Heart right ventricle (tissue), 16 donors: ENCODE results near the gene ROR2. TPM values are rescaled to one million over a fixed set of nuclear protein-coding genes. Genes with fewer than 3 reads are reported as not detected.

Experiments used
- ATAC-seq, 8 donors: fragments of 200-7000 bp; cut with Tn5 transposase; one replicate each; pipeline ENCODE4 v1.9.1; 2020; ENCODE audit warnings: mild to moderate bottlenecking in 8 of 8, moderate library complexity in 8 of 8, moderate number of reproducible peaks in 1 of 8
- DNase-seq, 2 donors: peaks; one replicate each; pipeline ENCODE4 v3.0.0-alpha.2; 2020
- H3K27ac ChIP-seq, 10 donors: fragments of 200-600 bp; sonication (generic) in 2 of 10; one replicate each; pipeline versions ENCODE4 v1.5.0 to v1.8.0; 2020 to 2022; ENCODE audit warnings: mild to moderate bottlenecking in 3 of 10
- H3K27me3 ChIP-seq, 7 donors: fragments of 200-600 bp; one replicate each; pipeline ENCODE4 v1.8.0; 2021 to 2022; ENCODE audit warnings: mild to moderate bottlenecking in 2 of 7
- H3K36me3 ChIP-seq, 9 donors: fragments of 200-600 bp; sonication (generic) in 1 of 9; one replicate each; pipeline versions ENCODE4 v1.5.0 to v1.8.0; 2020 to 2022; ENCODE audit warnings: mild to moderate bottlenecking in 2 of 9
- H3K4me1 ChIP-seq, 9 donors: fragments of 200-600 bp; sonication (generic) in 1 of 9; one replicate each; pipeline versions ENCODE4 v1.5.0 to v1.8.0; 2020 to 2022; ENCODE audit warnings: mild to moderate bottlenecking in 4 of 9
- H3K4me3 ChIP-seq, 10 donors: fragments of 200-600 bp; sonication (generic) in 2 of 10; one replicate each; pipeline versions ENCODE4 v1.5.0 to v1.8.0; 2020 to 2022; ENCODE audit warnings: mild to moderate bottlenecking in 7 of 10, moderate library complexity in 2 of 10
- H3K9me3 ChIP-seq, 11 donors: fragments of 200-600 bp in 10 of 11; sonication (generic) in 2 of 11; one replicate each; pipeline versions ENCODE4 v1.5.0 to v1.8.0; 2013 to 2022; ENCODE audit warnings: mild to moderate bottlenecking in 2 of 11, control low read depth in 1 of 11, moderate library complexity in 1 of 11
- WGBS, 2 donors: extraction: QIAGEN DNeasy Blood & Tissue Kit; methylation state at CpG; one replicate each; pipeline ENCODE4 v1.1.7; 2013; ENCODE audit warnings: inconsistent platforms in 1 of 2; 5-methylcytosine and 5-hydroxymethylcytosine counted together
- intact Hi-C, 10 donors: fragments of 100-400 bp; cut with DNase I; formaldehyde crosslinking; loops; one replicate each; pipeline versions ENCODE4 v1.11.1 to v1.14.2; 2022
- polyA plus RNA-seq, 2 donors: library from polyadenylated mRNA; stranded (reverse); fragments of 200-250 nt; gene quantifications; one replicate each; pipeline ENCODE4 v1.2.3, GENCODE V29; 2013
- total RNA-seq, 10 donors: library from RNA; stranded (reverse); fragmentation: NEBNext Ultra II Directional in 3 of 10; extraction: Animal tissue kit (Norgen Biotek cat#: 25700) in 3 of 10; gene quantifications; one replicate each; pipeline versions ENCODE4 v1.2.1 to v1.2.4, GENCODE V29; 2021 to 2023
- TF ChIP-seq, protein P1 (sequence below), 9 donors: fragments of 200-600 bp; sonication (generic) in 2 of 9; IDR thresholded peaks; one replicate each; pipeline versions ENCODE4 v1.5.0 to v1.8.0; 2021 to 2022; ENCODE audit warnings: antibody characterized with exemption in 9 of 9, mild to moderate bottlenecking in 5 of 9, moderate library complexity in 1 of 9
- donor health status: Arrhythmogenic right ventricular cardiomyopathy.
- donor health status: ischemic (EF 13 %, LVEDD 7.1; RV severe dilation, severe dysfunction).
- donor health status: healthy with polysubstance abuse.
- donor health status: DM: no; HTN: yes; CAD: no.
- donor health status: DM: no; HTN: no; CAD: no.
- donor health status: ischemic (EF 25% LVEDD 6.9; RV normal size, moderate dysfunction).
- donor health status: ischemic (EF 25% LVEDD 5.7; RV mildly dilated, moderate dysfunction).
- donor health status: healthy.
- donor health status: DM: yes; HTN: yes; CAD: no.
- donor health status: Ischemic cardiomyopathy.
- donor health status: ischemic (EF 35%, LVEDD 5.7; RV mildly dilated, moderate dysfunction).
- donor health status: nonischemic (EF 11% LVEDD 7.7; RV severe dilation, severe dysfunction).
- donor health status: DM: yes; HTN: yes; CAD: no.
- donor health status: PGD.
- donor health status: ischemic (EF 29% LVEDD 5.4; RV normal size, mild dysfunction).
- donor health status: nonischemic (EF 23%, LVEDD 6.1; RV moderate dilation, normal function).

ROR2 gene
- total and polyA plus RNA-seq, 12 donors = 0.11 to 1.4 (median 0.47) TPM

DNA sequence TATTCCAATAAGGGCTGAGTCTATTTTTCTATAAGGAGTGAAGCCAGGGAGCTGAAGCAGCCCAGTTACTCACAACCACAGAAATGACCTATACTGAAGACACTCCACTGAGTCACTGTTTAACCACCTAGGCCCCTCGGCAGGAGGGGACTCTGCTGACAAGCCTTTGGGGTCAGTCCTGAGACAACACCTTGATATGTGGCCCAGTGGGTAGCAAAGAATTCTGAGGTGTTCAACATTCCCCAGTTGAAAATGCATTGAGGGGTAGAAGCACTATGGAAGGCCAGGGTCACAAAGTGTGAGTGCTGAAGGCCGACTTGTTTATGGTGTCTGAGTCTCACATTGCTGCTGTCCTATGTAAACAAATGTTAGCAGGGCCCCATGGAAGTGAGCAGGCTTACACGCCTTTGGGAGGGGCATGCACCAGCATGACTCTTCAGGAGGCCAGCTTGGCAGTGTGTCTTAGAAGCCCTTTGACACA lies 413.8 kb downstream of the ROR2 start:
- no peak overlapping the region for H3K4me3 ChIP-seq
- no peak overlapping the region for H3K27ac ChIP-seq
- DNase-seq = no peak
- no peaks in the 10 kb centered on the region for H3K36me3 ChIP-seq
- peaks cover 0 to 11% (median 0%) of the 10 kb centered on the region in 7 donors for H3K27me3 ChIP-seq
- TF ChIP-seq, protein P1, sequence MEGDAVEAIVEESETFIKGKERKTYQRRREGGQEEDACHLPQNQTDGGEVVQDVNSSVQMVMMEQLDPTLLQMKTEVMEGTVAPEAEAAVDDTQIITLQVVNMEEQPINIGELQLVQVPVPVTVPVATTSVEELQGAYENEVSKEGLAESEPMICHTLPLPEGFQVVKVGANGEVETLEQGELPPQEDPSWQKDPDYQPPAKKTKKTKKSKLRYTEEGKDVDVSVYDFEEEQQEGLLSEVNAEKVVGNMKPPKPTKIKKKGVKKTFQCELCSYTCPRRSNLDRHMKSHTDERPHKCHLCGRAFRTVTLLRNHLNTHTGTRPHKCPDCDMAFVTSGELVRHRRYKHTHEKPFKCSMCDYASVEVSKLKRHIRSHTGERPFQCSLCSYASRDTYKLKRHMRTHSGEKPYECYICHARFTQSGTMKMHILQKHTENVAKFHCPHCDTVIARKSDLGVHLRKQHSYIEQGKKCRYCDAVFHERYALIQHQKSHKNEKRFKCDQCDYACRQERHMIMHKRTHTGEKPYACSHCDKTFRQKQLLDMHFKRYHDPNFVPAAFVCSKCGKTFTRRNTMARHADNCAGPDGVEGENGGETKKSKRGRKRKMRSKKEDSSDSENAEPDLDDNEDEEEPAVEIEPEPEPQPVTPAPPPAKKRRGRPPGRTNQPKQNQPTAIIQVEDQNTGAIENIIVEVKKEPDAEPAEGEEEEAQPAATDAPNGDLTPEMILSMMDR (IDR thresholded peaks at IDR 0.05) = no peak
- no peaks in the 10 kb centered on the region for H3K4me1 ChIP-seq
- H3K9me3 ChIP-seq = peaks cover 0 to 6% (median 0%) of the 10 kb centered on the region in 11 donors
- 58 to 60% methylated on average over 3 of the region's 3 CpGs for WGBS, 2 donors
- intact Hi-C loops = no loop called here
- ATAC-seq = no peak

DNA sequence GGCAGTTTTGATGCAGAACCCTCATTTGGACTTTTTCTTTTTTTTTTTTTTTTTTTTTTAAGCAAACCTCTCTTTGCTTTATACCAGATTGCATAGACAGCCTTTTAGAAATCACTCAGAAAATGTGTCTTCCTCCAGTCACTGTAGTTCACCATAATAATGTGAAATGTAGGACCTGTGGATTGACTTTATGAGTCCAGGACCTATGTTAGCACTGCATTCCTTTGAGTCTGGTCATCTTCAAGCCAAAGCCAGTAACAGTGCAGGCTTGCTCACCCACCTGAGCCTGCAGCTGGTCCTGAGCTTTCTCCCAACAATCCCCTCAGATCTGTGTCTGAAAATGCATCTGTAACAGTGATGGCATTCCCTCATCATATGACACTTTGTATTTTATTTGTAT lies 415.7 kb downstream of the ROR2 start:
- TF ChIP-seq, protein P1 (IDR thresholded peaks at IDR 0.05) = no peak
- Histone ChIP-seq H3K36me3 (no peaks in the 10 kb centered on the region), H3K4me1 (no peaks in the 10 kb centered on the region), H3K27ac (no peak overlapping the region), H3K27me3 (peaks cover 0 to 11% (median 0%) of the 10 kb centered on the region in 7 donors), H3K9me3 (peaks cover 0 to 6% (median 0%) of the 10 kb centered on the region in 11 donors), H3K4me3 (no peak overlapping the region)
- intact Hi-C loops = no loop called here
- DNase-seq (no peak), ATAC-seq (no peak)

DNA sequence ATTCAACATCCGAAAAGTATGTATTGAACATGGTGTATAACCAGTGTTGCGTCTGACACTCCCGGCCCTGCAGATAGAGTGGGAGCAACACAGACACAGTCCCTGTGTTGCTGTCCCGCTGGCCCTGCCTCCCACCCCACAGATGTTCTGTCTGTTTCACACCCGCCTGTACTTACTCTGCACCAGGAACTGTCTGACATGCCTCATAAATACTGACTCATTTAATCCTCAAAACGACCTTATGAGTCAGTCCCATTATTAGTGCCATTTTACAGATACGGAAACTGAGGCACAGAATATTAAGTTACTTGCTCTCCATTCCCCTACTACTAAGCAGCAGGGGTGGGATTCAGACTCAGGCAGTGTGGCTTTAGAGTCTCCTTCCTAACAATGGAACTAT lies 416.6 kb downstream of the ROR2 start:
- H3K4me3 ChIP-seq = no peak overlapping the region
- H3K36me3 ChIP-seq = no peaks in the 10 kb centered on the region
- H3K9me3 ChIP-seq = peaks cover 0 to 2% (median 0%) of the 10 kb centered on the region in 11 donors
- H3K27ac ChIP-seq = no peak overlapping the region
- no peaks in the 10 kb centered on the region for H3K4me1 ChIP-seq
- TF ChIP-seq, protein P1 (IDR thresholded peaks at IDR 0.05) = no peak
- no peak for DNase-seq
- ATAC-seq = no peak
- intact Hi-C loops = no loop called here
- WGBS, 2 donors = 83 to 89% methylated on average over 7 of the region's 7 CpGs
- H3K27me3 ChIP-seq = peaks cover 0 to 11% (median 0%) of the 10 kb centered on the region in 7 donors

DNA sequence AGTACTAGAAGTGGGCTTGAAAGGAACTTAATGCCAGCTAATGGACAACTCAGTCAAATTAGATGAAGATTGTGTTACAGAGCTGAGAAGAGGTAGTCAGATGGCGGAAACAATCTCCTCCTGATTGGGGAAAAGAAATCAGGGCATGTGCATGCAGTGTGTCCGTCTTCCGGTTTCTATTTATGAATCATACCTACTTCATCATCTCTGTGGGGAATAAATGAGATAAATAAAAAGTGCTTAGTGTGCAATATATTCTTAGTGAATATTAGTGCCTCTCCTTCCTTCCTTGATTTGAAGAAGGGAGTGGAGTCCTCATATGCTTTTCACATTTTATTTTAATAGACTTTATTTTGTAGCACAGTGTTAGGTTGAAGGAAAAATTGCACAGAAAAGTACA lies 417.7 kb downstream of the ROR2 start:
- DNase-seq = no peak
- Histone ChIP-seq H3K9me3 (peaks cover 0 to 6% (median 0%) of the 10 kb centered on the region in 11 donors), H3K27ac (no peak overlapping the region), H3K36me3 (no peaks in the 10 kb centered on the region), H3K27me3 (peaks cover 0 to 11% (median 0%) of the 10 kb centered on the region in 7 donors), H3K4me3 (no peak overlapping the region), H3K4me1 (no peaks in the 10 kb centered on the region)
- intact Hi-C loops = no loop called here
- WGBS, 2 donors = 73 to 74% methylated on average over 3 of the region's 3 CpGs
- TF ChIP-seq, protein P1 (IDR thresholded peaks at IDR 0.05) = no peak
- no peak for ATAC-seq
